ENCODE measurements around the gene PPP1R13B.
A peak's percentile ranks its signal among the peaks of the same experiment; 100 is the strongest.
"Not testable (repeated sequence)": the region's sequence is repeated elsewhere in the genome, so short reads cannot be mapped to it uniquely, and the experiment has no call there.

The PPP1R13B gene
- total RNA-seq, result 21.9 to 36.1 (median 24.1) reads per million in 4 donors

- peak; percentile 87 to 94 (median 90) for DNase-seq
These were observed at the start of gene PPP1R13B for GRCh38 chr14:103847451-103848174. PPP1R13B (minus strand) TSS chr14:103847575; CDS start chr14:103847307, 268 bp downstream.

GRCh38 chr14:103896578-103896977 lies 49.2 kb upstream of the PPP1R13B start:
- DNase-seq, result no peak

DNA sequence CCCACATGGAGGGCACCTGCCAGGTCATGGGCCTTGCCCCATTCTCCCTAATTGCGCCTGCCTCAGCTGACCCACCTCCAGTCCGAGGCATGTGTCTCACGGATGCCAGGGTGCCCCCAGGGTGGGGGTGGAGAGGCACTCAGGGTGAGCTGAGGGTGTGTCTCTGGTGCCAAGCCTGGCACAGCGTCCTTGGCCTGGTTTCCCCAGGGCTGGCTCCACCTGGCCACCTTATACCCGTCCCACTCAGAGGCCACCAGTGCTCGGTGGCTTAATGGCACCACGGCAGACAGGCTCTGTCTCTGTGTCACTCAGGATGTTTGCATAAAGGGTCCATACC lies 47.3 kb upstream of the PPP1R13B start:
- DNase-seq, result no peak

GRCh38 chr14:103894034-103894722 lies 46.8 kb upstream of the PPP1R13B start:
- DNase-seq, result no peak

GRCh38 chr14:103892247-103892646 lies 44.9 kb upstream of the PPP1R13B start:
- no peak for DNase-seq

- no peak for DNase-seq
These were observed 44.4 kb upstream of the PPP1R13B start for GRCh38 chr14:103891667-103892215.

- DNase-seq, result no peak
These were observed 43.7 kb upstream of the PPP1R13B start for GRCh38 chr14:103890821-103891666.

- no peak for DNase-seq
These were observed 42.6 kb upstream of the PPP1R13B start for GRCh38 chr14:103890052-103890371.

GRCh38 chr14:103889313-103890051 lies 42.1 kb upstream of the PPP1R13B start:
- DNase-seq, result no peak

DNA sequence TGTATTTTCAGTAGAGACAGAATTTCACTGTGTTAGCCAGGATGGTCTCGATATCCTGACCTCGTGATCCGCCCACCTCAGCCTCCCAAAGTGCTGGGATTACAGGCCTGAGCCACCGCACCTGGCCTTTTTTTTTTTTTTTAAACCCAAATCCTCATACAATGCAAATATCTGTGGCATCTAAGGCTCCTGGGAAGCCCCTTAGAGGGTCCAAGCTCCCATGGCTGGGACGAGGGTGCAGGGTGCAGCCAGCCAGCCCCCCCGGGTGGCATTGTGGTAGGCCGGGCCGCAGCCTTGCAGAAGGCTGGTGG lies 41.6 kb upstream of the PPP1R13B start:
- DNase-seq, result not testable (repeated sequence)

DNA sequence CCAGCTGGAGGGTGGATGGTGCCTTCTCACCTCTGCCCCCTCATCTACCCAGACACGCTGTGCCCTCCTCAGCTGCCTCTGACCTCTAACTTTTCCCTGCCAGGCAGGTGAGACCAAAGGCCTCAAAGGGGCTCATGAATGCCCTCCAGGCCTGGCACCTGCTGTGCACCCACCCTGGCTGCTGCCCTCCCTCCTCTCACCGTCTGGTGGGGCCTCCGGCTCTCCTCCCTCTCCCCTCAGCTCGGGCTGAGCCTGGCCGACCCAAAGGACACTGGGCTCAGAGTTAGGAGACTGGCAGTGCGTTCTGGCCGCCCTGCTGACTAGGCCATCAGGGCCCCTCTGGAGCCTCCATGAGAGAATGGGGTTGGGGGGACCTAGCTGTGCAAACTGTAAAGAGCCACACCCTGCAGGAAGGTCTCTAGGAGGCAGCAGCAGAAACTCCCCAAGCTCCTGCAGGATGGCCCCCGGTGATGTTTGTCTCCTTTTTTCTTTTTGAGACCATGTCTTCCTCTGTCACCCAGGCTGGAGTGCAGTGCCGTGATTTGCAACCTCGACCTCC lies 40.3 kb upstream of the PPP1R13B start:
- no peak for DNase-seq

GRCh38 chr14:103887170-103887501 lies 39.8 kb upstream of the PPP1R13B start:
- DNase-seq, result no peak

GRCh38 chr14:103886304-103887169 lies 39.2 kb upstream of the PPP1R13B start:
- no peak for DNase-seq

GRCh38 chr14:103885509-103885932 lies 38.1 kb upstream of the PPP1R13B start:
- no peak for DNase-seq

GRCh38 chr14:103884854-103885253 lies 37.5 kb upstream of the PPP1R13B start:
- DNase-seq, result no peak

DNA sequence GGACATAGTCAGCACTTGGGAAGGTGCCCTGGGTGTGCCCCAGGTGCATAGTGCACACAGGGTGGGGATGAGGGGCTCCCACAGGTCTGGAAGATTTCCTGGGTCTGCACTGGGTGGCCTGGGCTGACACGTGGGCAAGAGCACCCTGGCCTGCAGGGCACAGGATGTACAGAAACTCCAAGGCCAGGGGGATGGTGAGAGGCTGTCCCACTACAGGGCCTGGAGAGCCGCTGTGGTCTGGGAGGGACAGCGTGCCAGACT lies 35.8 kb upstream of the PPP1R13B start:
- DNase-seq, result no peak

GRCh38 chr14:103882503-103883262 lies 35.3 kb upstream of the PPP1R13B start:
- DNase-seq, result no peak

GRCh38 chr14:103881268-103882201 lies 34.2 kb upstream of the PPP1R13B start:
- DNase-seq, result no peak

DNA sequence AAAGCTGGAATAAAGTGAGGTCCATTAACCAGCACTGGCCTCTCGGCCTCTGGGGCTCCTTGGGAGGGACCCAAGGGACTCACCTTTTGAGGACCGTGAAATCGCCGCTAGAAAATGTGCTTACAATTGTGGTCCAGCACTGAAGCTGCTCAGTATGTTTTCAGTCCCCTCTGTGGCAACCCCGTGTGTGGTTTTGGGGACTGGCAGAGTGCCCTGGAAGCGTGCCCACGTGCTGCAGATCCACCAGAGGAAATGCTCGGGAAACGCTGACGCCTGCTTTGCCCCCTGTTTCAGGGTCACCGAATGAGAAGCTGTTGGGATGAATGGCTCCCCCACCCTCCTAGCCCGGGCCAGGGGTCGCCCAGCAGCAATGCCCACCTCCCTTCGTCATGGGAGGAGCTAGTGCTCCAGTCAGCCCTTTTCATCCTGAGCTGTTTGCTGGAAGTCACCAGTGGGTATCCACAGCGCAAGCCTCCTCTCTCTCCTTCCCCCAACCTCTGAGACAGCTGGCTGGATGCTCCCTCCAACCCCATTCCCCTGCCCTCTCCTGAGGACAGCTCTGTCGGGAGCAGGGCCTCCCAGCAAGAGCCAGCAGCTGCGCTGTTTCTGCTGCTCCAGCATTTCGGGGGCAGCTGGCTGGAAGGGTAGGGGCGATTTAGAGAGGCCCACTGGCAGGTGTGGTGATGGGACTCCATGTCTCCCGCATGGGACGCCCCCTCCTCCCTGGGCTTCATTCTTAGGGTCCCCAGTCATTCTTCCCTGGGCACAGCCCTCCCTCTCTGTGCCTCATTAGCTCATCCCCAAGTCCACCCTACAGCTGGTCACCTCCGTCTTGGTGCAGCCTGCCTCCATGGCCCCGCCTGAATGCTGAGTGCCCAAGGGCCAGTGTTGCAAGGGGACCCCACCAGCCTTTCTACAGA lies 33.2 kb upstream of the PPP1R13B start:
- peak in 1 of 5 donors; percentile 17 for DNase-seq
